GM23338 (cell line): ENCODE results near the gene SYNPO. TPM values are rescaled to one million over a fixed set of nuclear protein-coding genes. Genes with fewer than 3 reads are reported as not detected.

ENCODE experiments used
- ATAC-seq: fragments of 200-7000 bp; cut with Tn5 transposase; 3 replicates; pipeline ENCODE4 v1.9.1; 2020
- DNase-seq: peaks from one replicate; pipeline ENCODE4 v3.0.0-alpha.2; 2015; ENCODE audit warnings: low spot score
- H2AFZ ChIP-seq: fragments of 200-600 bp; sonication (generic); 2 replicates; pipeline ENCODE4 v1.8.0; 2016; ENCODE audit warnings: antibody characterized with exemption, mild to moderate bottlenecking, moderate library complexity
- H3F3A ChIP-seq: fragments of 200-600 bp; sonication (generic); replicated peaks from 2 replicates; pipeline ENCODE4 v1.8.0; 2017; ENCODE audit warnings: antibody characterized with exemption, mixed run types, low read depth
- H3K27ac ChIP-seq: fragments of 200-600 bp; sonication (generic); 2 replicates; pipeline ENCODE4 v1.6.1; 2016; ENCODE audit warnings: low read depth
- H3K27me3 ChIP-seq: fragments of 200-600 bp; sonication (generic); 2 replicates; pipeline ENCODE4 v1.8.0; 2016; ENCODE audit warnings: mild to moderate bottlenecking, mixed run types, moderate library complexity; ENCODE audit not compliant: insufficient read depth
- H3K36me3 ChIP-seq: fragments of 200-600 bp; sonication (generic); 2 replicates; pipeline ENCODE4 v1.8.0; 2016; ENCODE audit warnings: mild to moderate bottlenecking; ENCODE audit not compliant: insufficient read depth
- H3K4me1 ChIP-seq: fragments of 200-600 bp; sonication (generic); 2 replicates; pipeline ENCODE4 v1.8.0; 2016; ENCODE audit warnings: mild to moderate bottlenecking, moderate library complexity; ENCODE audit not compliant: insufficient read depth
- H3K4me2 ChIP-seq: fragments of 200-600 bp; sonication (generic); 2 replicates; pipeline ENCODE4 v1.7.1; 2017; ENCODE audit warnings: mixed run types
- H3K4me3 ChIP-seq: fragments of 200-600 bp; sonication (generic); 2 replicates; pipeline ENCODE4 v1.6.1; 2016; ENCODE audit warnings: mixed run types
- H3K79me2 ChIP-seq: fragments of 200-600 bp; sonication (generic); replicated peaks from 2 replicates; pipeline ENCODE4 v1.8.0; 2017; ENCODE audit warnings: mild to moderate bottlenecking; ENCODE audit not compliant: insufficient read depth
- H3K9me2 ChIP-seq: fragments of 200-600 bp; sonication (generic); 2 replicates; pipeline ENCODE4 v1.8.0; 2017; ENCODE audit not compliant: insufficient read depth
- H4K20me1 ChIP-seq: fragments of 200-600 bp; sonication (generic); replicated peaks from 2 replicates; pipeline ENCODE4 v1.8.0; 2017; ENCODE audit warnings: mild to moderate bottlenecking; ENCODE audit not compliant: insufficient read depth
- H3K27ac Mint-ChIP-seq: 2 replicates; pipeline ENCODE4 v1.8.0; 2020; ENCODE audit warnings: inconsistent platforms, mild to moderate bottlenecking, moderate library complexity, mixed read lengths
- H3K27me3 Mint-ChIP-seq: 3 replicates; pipeline ENCODE4 v1.8.0; 2022; ENCODE audit warnings: low read depth, mild to moderate bottlenecking, moderate library complexity, mixed read lengths, inconsistent platforms; ENCODE audit not compliant: insufficient read depth, poor library complexity
- H3K36me3 Mint-ChIP-seq: 3 replicates; pipeline ENCODE4 v1.8.0; 2021; ENCODE audit warnings: low read depth, mild to moderate bottlenecking, inconsistent platforms, moderate library complexity, mixed read lengths
- H3K4me1 Mint-ChIP-seq: 3 replicates; pipeline ENCODE4 v1.8.0; 2020; ENCODE audit warnings: mild to moderate bottlenecking, inconsistent platforms, mixed read lengths
- H3K4me3 Mint-ChIP-seq: 3 replicates; pipeline ENCODE4 v1.8.0; 2021; ENCODE audit warnings: moderate library complexity, mild to moderate bottlenecking, inconsistent platforms, mixed read lengths
- H3K9me3 Mint-ChIP-seq: 3 replicates; pipeline ENCODE4 v1.8.0; 2020; ENCODE audit warnings: moderate library complexity, mild to moderate bottlenecking, inconsistent platforms, mixed read lengths
- CREB1 ChIP-seq: fragments of 250-450 bp; sonication (Bioruptor Pico); IDR thresholded peaks from 2 replicates; pipeline ENCODE4 v1.5.0; 2020; ENCODE audit warnings: low read depth, mild to moderate bottlenecking, moderate library complexity
- CTCF ChIP-seq, 2 experiments: fragments of 200-600 bp in 1 of 2; sonication (generic) in 1 of 2; conservative IDR thresholded peaks; 2 replicates each; pipeline versions ENCODE4 v1.5.1 to v1.6.1; 2016 to 2017; ENCODE audit warnings: antibody characterized with exemption in 2 of 2, low read depth in 2 of 2, mild to moderate bottlenecking in 2 of 2, moderate library complexity in 1 of 2
- ETS1 ChIP-seq: IDR thresholded peaks from 2 replicates; pipeline ENCODE4 v1.6.1; 2016; ENCODE audit warnings: antibody characterized with exemption
- EZH2phosphoT487 ChIP-seq: fragments of 200-600 bp; sonication (generic); IDR thresholded peaks from one replicate; pipeline ENCODE4 v1.8.1; 2018; ENCODE audit warnings: antibody characterized with exemption; ENCODE audit not compliant: unreplicated experiment
- JUNB ChIP-seq: IDR thresholded peaks from one replicate; pipeline ENCODE4 v1.6.1; 2016; ENCODE audit warnings: antibody characterized with exemption; ENCODE audit not compliant: unreplicated experiment
- POLR2AphosphoS5 ChIP-seq: IDR thresholded peaks from 2 replicates; pipeline ENCODE4 v1.6.1; 2016; ENCODE audit warnings: antibody characterized with exemption, low read depth
- ZNF114 ChIP-seq: fragments of 250-450 bp; sonication (Bioruptor Pico); IDR thresholded peaks from 2 replicates; pipeline ENCODE4 v1.5.0; 2020; ENCODE audit warnings: mild to moderate bottlenecking, moderate library complexity
- ZNF462 ChIP-seq: fragments of 250-450 bp; sonication (Bioruptor Pico); IDR thresholded peaks from 2 replicates; pipeline ENCODE4 v1.5.0; 2020; ENCODE audit warnings: mild to moderate bottlenecking, moderate library complexity
- polyA plus RNA-seq: library from polyadenylated mRNA; unstranded; fragments of >200 nt; fragmentation: Nextera tagmentation; extraction: Ambion mirVana; gene quantifications from 2 replicates; pipeline ENCODE4 v1.2.1, GENCODE V29; 2016
- total RNA-seq: library from RNA; depleted of rRNA; stranded (reverse); fragments of >200 nt; shearing (Covaris generic); gene quantifications from 2 replicates; pipeline ENCODE4 v1.2.3, GENCODE V29; 2014

SYNPO gene
- total and polyA plus RNA-seq, 2 experiments from 2014 or later = 0.16 to 1.3 TPM

GRCh38 chr5:150618588-150619281 lies 21.7 kb upstream of the SYNPO start:
- peaks cover 7% of the 10 kb centered on the region for H3K27me3 ChIP-seq
- no peaks in the 10 kb centered on the region for H4K20me1 ChIP-seq
- no peaks in the 10 kb centered on the region for H3K36me3 Mint-ChIP-seq
- ATAC-seq (no peak), DNase-seq (no peak)
- no peaks in the 10 kb centered on the region for H3K79me2 ChIP-seq
- H3K4me2 ChIP-seq = no peak overlapping the region
- no peaks in the 10 kb centered on the region for H3K9me2 ChIP-seq
- H3K27ac ChIP-seq = no peak overlapping the region
- H3K4me1 Mint-ChIP-seq = peaks cover 37% of the 10 kb centered on the region
- H3K4me1 ChIP-seq = peaks cover 7% of the 10 kb centered on the region; the same call in 1 of the 2 replicates
- TF ChIP-seq POLR2AphosphoS5 (no peak), CTCF (conservative IDR thresholded peaks at IDR 0.05; ENCODE audit: low read depth in 2 of 2) (no peak), ZNF114 (no peak)
- no peak overlapping the region for H3K4me3 Mint-ChIP-seq
- peaks cover 9% of the 10 kb centered on the region for H3K27me3 Mint-ChIP-seq
- no peaks in the 10 kb centered on the region for H3F3A ChIP-seq
- no peak overlapping the region for H3K27ac Mint-ChIP-seq
- no peaks in the 10 kb centered on the region for H3K36me3 ChIP-seq
- H2AFZ ChIP-seq = no peak overlapping the region
- no peaks in the 10 kb centered on the region for H3K9me3 Mint-ChIP-seq
- H3K4me3 ChIP-seq = no peak overlapping the region

GRCh38 chr5:150619359-150620230 lies 20.9 kb upstream of the SYNPO start:
- Histone ChIP-seq H4K20me1 (no peaks in the 10 kb centered on the region), H3K27me3 (peaks cover 13% of the 10 kb centered on the region), H3K79me2 (no peaks in the 10 kb centered on the region), H2AFZ (peak overlapping the region; percentile 7; the same call in 1 of the 2 replicates), H3K27ac (no peak overlapping the region), H3K4me1 (peaks cover 7% of the 10 kb centered on the region; the same call in 1 of the 2 replicates), H3K4me2 (no peak overlapping the region), H3F3A (0 out of 2 replicates have a peak, but pooled peaks cover 3% of the 10 kb centered on the region), H3K4me3 (no peak overlapping the region), H3K36me3 (no peaks in the 10 kb centered on the region), H3K9me2 (no peaks in the 10 kb centered on the region)
- H3K4me3 Mint-ChIP-seq = no peak overlapping the region
- peaks cover 35% of the 10 kb centered on the region for H3K4me1 Mint-ChIP-seq
- ATAC-seq = no peak; the same call in 2 of the 3 replicates
- H3K27me3 Mint-ChIP-seq = peaks cover 14% of the 10 kb centered on the region
- H3K27ac Mint-ChIP-seq = no peak overlapping the region
- no peaks in the 10 kb centered on the region; the same call in 2 of the 3 replicates for H3K36me3 Mint-ChIP-seq
- no peak for DNase-seq
- no peaks in the 10 kb centered on the region for H3K9me3 Mint-ChIP-seq
- no peak for TF ChIP-seq ZNF114
- TF ChIP-seq ETS1 = no peak
- no peak for TF ChIP-seq ZNF462 (CRISPR knock-in tag)
- no peak for TF ChIP-seq EZH2phosphoT487
- no peak for TF ChIP-seq POLR2AphosphoS5
- TF ChIP-seq JUNB = no peak
- TF ChIP-seq CREB1 = no peak
